Kidney (tissue), 14 donors: ENCODE measurements around the gene ANKS6. TPM values are rescaled to one million over a fixed set of nuclear protein-coding genes. Genes with fewer than 3 reads are reported as not detected.

ENCODE experiments used
- DNase-seq, 5 donors: peaks; one replicate each; pipeline ENCODE4 v3.0.0-alpha.2; 2013 to 2020
- FAIRE-seq: peaks from 2 replicates; lab custom pipeline; 2012; peaks lifted over from hg19 to GRCh38; lab: Jason Lieb, UNC
- H3K27ac ChIP-seq, 2 donors: one replicate each; pipeline ENCODE4 v1.7.0; 2013; ENCODE audit warnings: low read depth in 2 of 2, low read length in 2 of 2, inconsistent platforms in 1 of 2
- H3K27me3 ChIP-seq: one replicate; pipeline ENCODE4 v1.7.1; 2013; ENCODE audit warnings: low read length, inconsistent platforms; ENCODE audit not compliant: control insufficient read depth, insufficient read depth
- H3K36me3 ChIP-seq, 3 donors: one replicate each; pipeline versions ENCODE4 v1.7.0 to v1.7.1; 2013; ENCODE audit warnings: low read length in 3 of 3, control low read depth in 1 of 3, inconsistent platforms in 1 of 3; ENCODE audit not compliant: insufficient read depth in 3 of 3, control insufficient read depth in 2 of 3
- H3K4me1 ChIP-seq, 3 donors: one replicate each; pipeline versions ENCODE4 v1.7.0 to v1.7.1; 2013; ENCODE audit warnings: low read length in 3 of 3, inconsistent platforms in 1 of 3, low read depth in 1 of 3; ENCODE audit not compliant: control insufficient read depth in 2 of 3, insufficient read depth in 2 of 3
- H3K4me3 ChIP-seq, 3 donors: one replicate each; pipeline versions ENCODE4 v1.7.0 to v1.8.1; 2013; ENCODE audit warnings: low read length in 3 of 3, control low read depth in 1 of 3, inconsistent platforms in 1 of 3
- H3K9ac ChIP-seq, 3 donors: one replicate each; pipeline versions ENCODE4 v1.7.0 to v1.7.1; 2013; ENCODE audit warnings: low read length in 3 of 3, control low read depth in 1 of 3, inconsistent platforms in 1 of 3
- H3K9me3 ChIP-seq, 3 donors: one replicate each; pipeline versions ENCODE4 v1.7.0 to v1.7.1; 2013; ENCODE audit warnings: low read length in 3 of 3, control low read depth in 1 of 3, inconsistent platforms in 1 of 3; ENCODE audit not compliant: control insufficient read depth in 2 of 3, insufficient read depth in 1 of 3
- intact Hi-C: fragments of 100-400 bp; cut with DNase I; formaldehyde crosslinking; loops from one replicate; pipeline ENCODE4 v1.11.1; 2022
- polyA plus RNA-seq: library from polyadenylated mRNA; stranded (reverse); fragments of 350-450 nt; fragmentation: Illumina TruSeq; extraction: RNeasy Lipid Tissue Mini Kit (QIAGEN cat#74804); gene quantifications from one replicate; pipeline ENCODE4 v1.2.3, GENCODE V29; 2014; ENCODE audit warnings: low read depth, low replicate concordance; ENCODE audit not compliant: insufficient read depth
- total RNA-seq: library from RNA; stranded (reverse); fragmentation: NEBNext Ultra II Directional; extraction: Animal tissue kit (Norgen Biotek cat#: 25700); gene quantifications from one replicate; pipeline ENCODE4 v1.2.1, GENCODE V29; 2021
- TF ChIP-seq, protein P1 (sequence below): IDR thresholded peaks from 3 replicates; pipeline ENCODE4 v1.5.1; 2012; ENCODE audit warnings: mild to moderate bottlenecking, moderate library complexity, borderline replicate concordance; ENCODE audit not compliant: insufficient read depth; ENCODE audit errors: extremely low read depth
- donor health status: control.
- donor health status: control.
- donor health status: control.
- donor health status: control.
- donor health status: control.
- donor health status: DM: yes; HTN: yes; CAD: no.
- donor health status: Normal renal cell carcinoma (clear cell type).

ANKS6 gene
- total and polyA plus RNA-seq, 2 donors from 2014 or later: 22.0 to 31.8 TPM

DNA sequence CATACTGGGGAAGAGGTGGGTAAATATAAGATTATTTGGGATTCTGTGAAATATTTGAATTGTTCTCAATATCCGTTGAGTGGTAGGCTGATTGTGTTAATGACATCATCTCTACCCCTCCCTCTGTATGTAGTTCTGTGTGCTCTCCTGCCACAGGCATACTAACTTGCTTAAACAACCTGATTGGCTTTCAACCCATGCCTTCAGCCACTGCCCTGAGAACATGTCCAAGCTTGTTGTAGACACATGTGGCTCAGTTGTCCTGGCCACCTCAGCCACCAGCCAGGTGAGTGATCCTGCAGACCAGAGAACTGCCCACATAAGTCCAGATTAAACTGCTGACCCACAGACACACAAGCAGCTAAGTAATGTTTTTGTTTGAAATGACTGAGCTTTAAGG is 31.1 kb downstream of the ANKS6 start:
- FAIRE-seq (no peak), DNase-seq (no peak)
- intact Hi-C loops: no loop called here
- Histone ChIP-seq H3K36me3 (peaks cover 2 to 34% (median 7%) of the 10 kb centered on the region in 3 donors), H3K9ac (no peak overlapping the region), H3K27me3 (no peaks in the 10 kb centered on the region), H3K9me3 (no peaks in the 10 kb centered on the region), H3K27ac (no peak overlapping the region), H3K4me3 (no peak overlapping the region), H3K4me1 (no peaks in the 10 kb centered on the region)
- TF ChIP-seq, protein P1, sequence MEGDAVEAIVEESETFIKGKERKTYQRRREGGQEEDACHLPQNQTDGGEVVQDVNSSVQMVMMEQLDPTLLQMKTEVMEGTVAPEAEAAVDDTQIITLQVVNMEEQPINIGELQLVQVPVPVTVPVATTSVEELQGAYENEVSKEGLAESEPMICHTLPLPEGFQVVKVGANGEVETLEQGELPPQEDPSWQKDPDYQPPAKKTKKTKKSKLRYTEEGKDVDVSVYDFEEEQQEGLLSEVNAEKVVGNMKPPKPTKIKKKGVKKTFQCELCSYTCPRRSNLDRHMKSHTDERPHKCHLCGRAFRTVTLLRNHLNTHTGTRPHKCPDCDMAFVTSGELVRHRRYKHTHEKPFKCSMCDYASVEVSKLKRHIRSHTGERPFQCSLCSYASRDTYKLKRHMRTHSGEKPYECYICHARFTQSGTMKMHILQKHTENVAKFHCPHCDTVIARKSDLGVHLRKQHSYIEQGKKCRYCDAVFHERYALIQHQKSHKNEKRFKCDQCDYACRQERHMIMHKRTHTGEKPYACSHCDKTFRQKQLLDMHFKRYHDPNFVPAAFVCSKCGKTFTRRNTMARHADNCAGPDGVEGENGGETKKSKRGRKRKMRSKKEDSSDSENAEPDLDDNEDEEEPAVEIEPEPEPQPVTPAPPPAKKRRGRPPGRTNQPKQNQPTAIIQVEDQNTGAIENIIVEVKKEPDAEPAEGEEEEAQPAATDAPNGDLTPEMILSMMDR: no peak

DNA sequence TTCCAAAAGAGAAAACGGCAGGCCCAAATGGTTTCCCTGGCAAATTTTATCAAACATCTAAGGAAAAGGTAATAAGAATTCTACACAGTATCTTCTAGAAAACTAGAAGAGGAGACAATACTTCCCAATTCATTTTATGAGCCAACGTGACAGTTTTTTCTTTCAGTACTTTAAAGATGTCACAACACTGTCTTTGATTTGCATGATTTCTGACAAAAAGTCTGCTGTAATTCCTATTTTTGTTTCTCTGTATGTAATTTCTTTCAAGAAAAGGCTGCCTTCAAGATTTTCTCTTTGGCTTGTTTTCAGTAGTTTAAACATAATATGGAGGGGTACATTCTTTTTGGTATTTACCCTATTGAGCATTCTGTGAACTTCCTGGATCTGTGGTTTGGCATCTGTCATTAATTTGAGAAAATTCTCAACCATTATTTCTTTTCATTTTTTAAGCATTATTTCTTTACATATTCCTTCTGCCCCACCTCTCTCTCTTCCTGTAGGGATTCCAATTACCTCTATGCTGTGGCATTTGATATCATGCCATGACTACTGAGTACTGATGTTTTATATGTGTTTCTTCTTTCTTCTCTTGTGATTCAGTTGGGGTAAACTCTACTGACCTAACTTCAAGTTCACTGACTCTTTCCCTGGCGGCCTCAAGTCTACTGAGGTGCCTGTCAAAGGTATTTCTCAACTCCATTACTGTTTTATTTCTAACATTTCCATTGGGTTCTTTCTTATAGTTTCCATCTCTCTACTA is 32.2 kb downstream of the ANKS6 start:
- Histone ChIP-seq H3K27ac (no peak overlapping the region), H3K4me1 (no peaks in the 10 kb centered on the region), H3K27me3 (no peaks in the 10 kb centered on the region), H3K9me3 (no peaks in the 10 kb centered on the region), H3K9ac (no peak overlapping the region), H3K36me3 (peaks cover 0 to 31% (median 5%) of the 10 kb centered on the region in 3 donors), H3K4me3 (no peak overlapping the region)
- no peak for FAIRE-seq
- intact Hi-C loops: no loop called here
- no peak for DNase-seq
- TF ChIP-seq, protein P1: no peak

DNA sequence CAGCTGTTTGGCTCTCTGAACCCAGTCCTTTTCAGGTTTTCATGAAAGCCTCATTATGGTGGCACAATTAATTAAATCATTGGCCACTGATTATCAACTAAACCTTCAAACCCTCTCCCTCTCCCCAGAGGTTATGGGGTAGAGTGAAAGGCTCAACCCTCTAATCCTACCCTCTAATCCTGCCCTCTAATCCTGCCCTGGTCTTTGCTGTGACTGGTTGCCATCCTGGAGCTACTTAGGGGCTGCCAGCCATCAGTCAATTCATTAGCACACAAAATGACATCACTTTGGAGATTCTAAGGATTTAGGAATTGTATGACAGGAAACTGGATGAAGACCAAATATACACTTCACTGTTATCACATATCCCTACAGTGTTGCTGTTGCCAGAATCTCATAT is 36.1 kb downstream of the ANKS6 start:
- TF ChIP-seq, protein P1: no peak
- no peak for FAIRE-seq

More for the DNA sequence above, 36.1 kb downstream of the ANKS6 start:
- no peak overlapping the region for H3K27ac ChIP-seq
- no peaks in the 10 kb centered on the region for H3K4me1 ChIP-seq
- H3K27me3 ChIP-seq: no peaks in the 10 kb centered on the region
- intact Hi-C loops: no loop called here
- H3K9me3 ChIP-seq: peaks cover 0 to 7% (median 3%) of the 10 kb centered on the region in 3 donors
- peaks cover 0 to 26% (median 8%) of the 10 kb centered on the region in 3 donors for H3K36me3 ChIP-seq
- H3K9ac ChIP-seq: no peak overlapping the region
- DNase-seq: no peak
- no peak overlapping the region for H3K4me3 ChIP-seq
